Fibroblast of skin of left biceps (primary cell): ENCODE data around the gene ENAH.

Source experiments
- DNase-seq, 2 experiments: peaks; one replicate each; pipeline ENCODE4 v3.0.0-alpha.2; 2013; ENCODE audit warnings: low read depth in 2 of 2

Gene ENAH

GRCh38 chr1:225471453-225472301 lies 181.2 kb downstream of the ENAH start:
- DNase-seq, result no peak

- no peak for DNase-seq
These were observed 181.8 kb downstream of the ENAH start for GRCh38 chr1:225471109-225471452.

GRCh38 chr1:225470211-225471108 lies 182.5 kb downstream of the ENAH start:
- no peak for DNase-seq

- DNase-seq, result no peak
These were observed 183.9 kb downstream of the ENAH start for GRCh38 chr1:225469051-225469450.

GRCh38 chr1:225468270-225469020 lies 184.5 kb downstream of the ENAH start:
- DNase-seq, result no peak

- DNase-seq, result no peak
These were observed 185.5 kb downstream of the ENAH start for GRCh38 chr1:225467193-225468020.

GRCh38 chr1:225466848-225467192 lies 186.1 kb downstream of the ENAH start:
- no peak for DNase-seq

- DNase-seq, result no peak
These were observed 187.0 kb downstream of the ENAH start for GRCh38 chr1:225465793-225466517.

GRCh38 chr1:225464851-225465792 lies 187.8 kb downstream of the ENAH start:
- no peak for DNase-seq

GRCh38 chr1:225462714-225463574 lies 190.0 kb downstream of the ENAH start:
- no peak for DNase-seq

- no peak for DNase-seq
These were observed 190.6 kb downstream of the ENAH start for GRCh38 chr1:225462429-225462713.

- no peak for DNase-seq
These were observed 191.1 kb downstream of the ENAH start for GRCh38 chr1:225461533-225462428.

GRCh38 chr1:225460737-225461532 lies 192.0 kb downstream of the ENAH start:
- DNase-seq, result no peak

- no peak for DNase-seq
These were observed 192.7 kb downstream of the ENAH start for GRCh38 chr1:225460021-225460736.

- no peak for DNase-seq
These were observed 194.7 kb downstream of the ENAH start for GRCh38 chr1:225458222-225458631.

GRCh38 chr1:225454733-225455132 lies 198.2 kb downstream of the ENAH start:
- DNase-seq, result no peak
